CD4-positive, alpha-beta T cell treated with Interleukin-10 for 1 hour (primary cell): Measurements from ENCODE around the gene FAAP100.

ENCODE experiments used
- DNase-seq: peaks from one replicate; pipeline ENCODE4 v3.0.0-alpha.2; 2020

The FAAP100 gene

DNA sequence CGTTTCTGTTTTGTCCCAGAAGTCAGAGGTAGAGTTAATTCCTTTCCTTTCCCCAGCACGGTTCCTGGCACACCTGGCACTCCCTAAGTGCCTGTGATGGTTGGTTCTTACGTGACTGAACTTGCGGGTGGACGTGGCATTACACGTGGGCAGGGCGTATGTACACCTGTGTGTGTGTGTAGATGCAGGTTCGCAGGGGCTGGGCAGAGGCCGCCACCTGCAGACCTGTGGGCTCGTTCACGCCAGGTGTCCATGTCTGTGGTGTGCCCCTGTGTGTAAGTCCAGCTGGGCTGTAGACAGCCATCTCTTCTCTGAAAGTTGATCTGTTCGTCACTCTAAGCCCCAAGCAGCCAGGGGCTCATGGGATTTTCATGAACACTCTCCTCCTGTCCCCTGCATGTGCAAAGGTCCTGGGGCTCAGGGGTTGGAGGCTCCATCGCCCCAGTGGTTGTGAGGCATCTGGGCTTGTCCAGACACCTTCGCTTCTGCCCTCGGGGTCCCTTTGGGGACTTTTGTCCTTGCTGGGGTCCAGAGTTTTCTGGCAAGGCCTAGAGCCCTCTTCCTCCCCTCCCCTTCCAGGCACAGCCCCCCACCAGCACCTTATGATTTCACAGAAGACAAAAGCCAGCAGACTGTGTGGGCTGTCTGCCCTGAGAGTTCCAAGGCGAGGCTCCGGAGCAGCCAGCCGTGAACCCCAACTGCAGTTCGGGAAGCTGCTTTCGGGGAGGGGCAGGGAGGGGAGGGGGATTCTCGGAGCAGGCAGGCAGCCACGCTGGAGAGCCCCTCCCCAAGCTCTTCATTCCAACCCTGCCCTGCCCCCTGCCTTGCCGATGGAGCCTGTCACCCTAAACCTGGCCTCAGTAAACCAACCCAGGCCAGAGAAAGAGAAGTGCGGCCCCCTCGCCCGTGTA lies 29.4 kb downstream of the FAAP100 start:
- DNase-seq: no peak

DNA sequence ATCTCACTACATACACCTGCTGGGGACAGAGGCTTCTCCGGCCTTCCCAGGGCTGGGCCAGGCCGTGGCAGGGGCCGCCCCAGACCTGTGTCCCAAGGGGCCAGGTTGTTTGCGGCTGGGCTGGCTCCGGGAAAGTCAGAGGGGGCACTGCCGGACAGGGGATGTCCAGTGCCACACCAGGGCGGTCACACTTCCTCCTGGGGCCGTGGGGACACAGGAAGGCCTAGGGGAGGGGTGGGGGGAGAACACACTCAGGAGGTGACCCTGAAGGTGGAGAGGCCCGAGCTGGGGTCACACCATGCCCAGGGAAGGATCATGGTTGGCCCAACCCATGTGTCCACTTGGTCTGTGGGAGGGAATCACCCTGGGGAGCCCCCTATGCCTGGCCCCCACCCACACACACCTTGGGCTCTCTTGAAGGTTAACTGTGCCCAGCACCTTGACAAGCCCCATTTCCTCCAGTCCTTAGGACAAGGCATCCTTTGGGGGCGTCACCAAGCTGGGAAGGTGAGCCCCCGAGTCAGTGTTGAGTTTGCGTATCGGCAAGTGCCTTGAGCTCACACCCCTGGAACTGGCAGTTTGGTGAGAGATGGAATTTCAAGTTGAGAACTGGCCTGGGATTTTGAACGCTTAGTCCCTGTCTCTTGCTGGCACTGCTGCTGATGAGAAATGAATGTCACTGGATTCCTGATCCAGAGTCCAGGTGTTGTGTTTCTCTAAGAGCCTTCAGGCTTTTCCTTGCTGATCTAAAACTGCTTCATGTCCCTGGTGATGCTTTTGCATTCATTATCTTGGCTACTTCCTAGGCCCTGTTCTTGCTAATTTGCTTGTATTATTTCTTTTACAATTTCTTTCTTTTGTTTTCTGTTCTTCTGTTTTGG lies 31.9 kb downstream of the FAAP100 start:
- no peak for DNase-seq

DNA sequence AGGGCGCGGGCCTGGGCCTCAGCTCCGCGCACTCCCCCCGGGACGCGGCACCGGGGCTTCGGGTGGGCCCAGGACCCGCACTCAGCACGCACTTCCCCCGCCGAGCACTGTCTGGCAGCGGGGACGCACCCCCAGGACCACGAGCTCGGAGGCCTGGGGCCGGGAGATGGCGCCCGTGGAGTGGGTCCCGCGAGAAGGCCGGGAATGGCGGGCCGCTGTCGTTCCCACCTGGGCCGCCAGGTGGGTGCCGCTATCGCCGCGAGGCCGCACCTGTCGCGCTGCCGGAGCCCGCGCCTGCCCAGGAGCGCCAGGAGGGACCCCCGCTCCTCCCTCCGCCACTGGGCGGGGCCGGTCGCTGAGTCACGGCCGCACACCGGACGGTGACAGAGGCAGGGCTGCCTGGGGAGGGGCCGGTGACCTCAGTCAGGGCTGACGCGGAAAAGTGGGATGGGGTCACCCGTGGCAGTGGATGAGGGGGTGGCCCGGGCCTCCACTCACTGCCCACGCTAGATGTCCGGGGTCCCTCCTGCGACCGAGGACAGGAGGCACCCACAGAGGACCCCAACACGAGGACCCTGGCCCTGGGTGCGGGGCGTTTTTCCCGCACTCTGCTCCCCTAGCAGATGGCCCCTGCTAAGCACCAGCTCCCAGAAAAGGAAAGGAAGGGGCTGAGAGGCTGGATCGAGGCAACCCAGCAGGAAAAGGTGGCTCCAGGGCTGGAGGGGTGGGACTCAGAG lies 32.7 kb downstream of the FAAP100 start:
- peak; percentile 80 for DNase-seq

DNA sequence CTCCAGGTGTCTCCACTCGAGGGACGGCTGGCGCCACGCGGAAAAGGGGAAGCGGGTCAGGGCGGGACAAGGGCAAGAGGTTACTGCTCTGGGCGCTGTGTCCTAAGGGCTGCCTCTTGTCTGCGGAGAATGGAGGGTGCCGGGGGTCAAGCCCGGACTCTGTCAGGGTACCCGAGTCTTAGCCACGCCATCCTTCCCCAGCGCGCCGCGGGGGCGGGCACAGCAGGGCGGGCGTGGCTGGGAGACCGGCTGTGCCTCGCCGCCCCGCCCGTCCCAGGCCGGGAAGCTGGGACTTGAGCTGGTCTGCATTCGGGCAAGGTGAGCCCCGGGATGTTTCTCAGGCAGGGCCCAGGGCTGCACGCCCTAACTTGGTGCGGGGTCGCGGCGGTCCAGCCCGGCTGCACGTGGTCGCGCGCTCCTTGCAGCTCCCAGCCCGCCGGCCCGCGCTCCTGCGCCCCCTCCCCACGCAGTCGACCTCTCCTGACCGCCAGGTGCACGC lies 33.3 kb downstream of the FAAP100 start:
- DNase-seq: no peak

DNA sequence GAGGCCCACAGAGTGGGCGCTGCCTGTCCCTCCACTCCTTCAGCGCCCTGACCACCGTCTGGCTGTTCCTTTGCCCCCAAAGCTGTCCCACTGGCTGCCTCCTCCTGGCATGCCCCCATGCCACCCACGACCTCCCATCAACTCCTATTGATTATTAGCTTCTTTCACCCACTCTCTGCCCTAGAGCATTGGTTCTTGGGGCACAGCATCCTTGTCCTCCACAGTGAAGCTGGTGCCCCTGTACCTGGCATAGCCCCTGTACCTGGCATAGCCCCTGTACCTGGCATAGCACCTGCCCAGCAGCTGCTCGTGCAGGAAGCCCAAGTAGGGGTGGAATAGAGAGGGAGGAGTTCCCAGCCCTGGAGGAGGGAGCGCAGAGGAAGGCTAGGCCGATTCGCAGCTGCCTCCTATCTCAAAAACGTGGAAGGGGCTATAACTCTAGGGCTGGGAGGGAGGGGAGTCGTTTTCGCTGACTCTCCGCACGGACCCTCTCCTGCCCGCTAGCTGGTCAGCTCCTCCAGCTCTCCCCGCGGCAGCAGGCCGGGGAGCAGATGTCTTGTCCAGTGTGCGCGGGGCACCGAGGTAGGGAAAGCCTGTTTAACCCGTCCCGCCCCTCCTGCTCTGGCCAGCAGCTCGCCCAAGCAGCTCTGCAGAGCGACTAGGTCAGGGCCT lies 33.9 kb downstream of the FAAP100 start:
- DNase-seq: no peak

DNA sequence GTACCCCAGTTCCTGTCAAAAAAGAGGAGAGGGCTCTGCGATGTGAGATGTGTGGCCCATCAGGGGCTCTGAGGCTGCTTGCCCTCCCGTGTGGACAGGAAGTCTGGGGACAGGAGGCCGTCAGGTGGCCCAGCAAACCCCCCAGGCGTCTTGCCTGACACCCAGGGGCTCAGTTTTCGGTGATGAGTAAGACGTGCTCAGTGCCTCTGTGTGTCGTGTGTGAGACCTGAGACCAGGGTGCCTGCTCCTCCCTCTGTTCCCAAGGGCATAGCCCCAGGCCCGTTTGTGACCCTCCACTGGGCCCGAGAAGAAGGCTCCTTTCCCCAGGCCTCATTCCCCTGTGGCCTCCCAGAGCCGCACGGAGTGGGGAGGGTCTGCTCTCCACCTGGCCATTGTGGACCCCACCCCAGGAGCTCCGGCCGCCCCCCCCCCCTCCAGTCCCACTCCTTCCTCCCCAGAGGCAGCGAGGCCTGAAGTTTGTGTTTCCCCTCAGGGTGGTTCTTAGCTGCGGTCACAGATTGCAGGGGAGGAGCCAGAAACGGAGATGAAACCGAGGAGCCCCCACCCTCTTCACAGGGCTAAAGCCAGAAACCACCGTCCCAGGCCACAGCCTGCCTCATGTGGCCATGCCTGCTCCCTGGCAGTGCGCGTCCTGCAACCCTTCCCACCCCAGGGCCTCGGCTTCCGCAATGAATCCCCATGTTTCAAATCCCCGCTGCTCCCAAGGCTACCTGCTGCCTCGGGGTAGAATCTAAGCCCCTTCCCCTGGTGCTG lies 34.6 kb downstream of the FAAP100 start:
- no peak for DNase-seq

DNA sequence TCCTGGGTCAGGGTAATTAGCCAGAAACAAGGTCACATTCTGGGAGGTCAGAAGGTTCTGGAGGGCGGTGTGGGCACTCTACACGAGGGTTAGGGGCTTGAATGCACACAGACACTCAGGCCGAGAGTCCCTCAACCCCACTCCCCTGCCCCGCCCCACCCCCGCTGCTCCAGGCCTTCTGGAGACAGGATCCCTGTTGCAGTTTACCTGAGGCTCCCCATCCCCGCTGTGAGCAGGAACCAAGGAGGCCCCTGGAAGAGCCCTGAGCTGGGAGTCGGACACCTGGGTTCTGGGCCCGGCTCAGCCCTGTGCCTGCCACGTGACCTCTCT lies 35.2 kb downstream of the FAAP100 start:
- DNase-seq: no peak

DNA sequence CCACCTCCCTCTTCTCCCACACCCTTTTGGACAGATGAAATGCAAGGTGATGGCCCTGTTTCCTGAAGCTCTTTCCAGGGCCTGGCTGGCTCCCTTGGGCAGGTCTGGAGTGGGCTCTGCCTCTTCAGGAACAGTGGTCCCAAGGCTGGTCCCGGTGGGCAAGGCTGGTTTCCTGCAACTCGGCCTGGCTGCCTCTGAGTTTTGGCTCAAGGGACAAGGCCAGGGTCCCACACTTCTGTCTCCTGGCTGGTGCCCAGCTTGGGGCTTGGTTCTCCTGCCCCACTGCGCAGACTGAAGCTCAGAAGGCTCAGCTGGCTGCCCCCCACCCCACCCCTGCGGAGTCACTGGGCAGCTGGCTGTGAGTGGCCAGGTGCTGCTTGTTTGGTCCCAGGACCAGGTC lies 35.7 kb downstream of the FAAP100 start:
- DNase-seq: no peak

DNA sequence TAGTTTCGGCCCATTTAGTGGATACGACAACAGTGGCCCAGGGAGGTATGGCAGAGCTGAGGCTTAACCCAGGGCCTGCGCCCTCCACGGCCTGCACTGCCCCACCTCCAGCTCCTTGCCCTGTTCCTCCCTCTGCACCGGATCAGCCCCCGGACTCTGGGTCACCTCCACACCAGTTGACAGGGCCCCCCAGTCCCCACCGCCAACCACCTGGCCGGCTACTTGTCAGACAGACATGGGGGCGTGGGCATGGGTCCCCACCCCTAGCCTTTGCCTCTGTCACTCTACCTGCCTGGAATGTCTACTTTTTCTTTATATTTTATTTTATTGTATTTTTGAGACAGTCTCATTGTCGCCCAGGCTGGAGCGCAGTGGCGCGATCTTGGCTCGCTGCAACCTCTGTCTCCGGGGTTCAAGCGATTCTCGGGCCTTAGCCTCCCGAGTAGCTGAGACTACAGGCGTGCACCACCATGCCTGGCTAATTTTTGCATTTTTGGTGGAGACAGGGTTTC lies 36.6 kb downstream of the FAAP100 start:
- no peak for DNase-seq

DNA sequence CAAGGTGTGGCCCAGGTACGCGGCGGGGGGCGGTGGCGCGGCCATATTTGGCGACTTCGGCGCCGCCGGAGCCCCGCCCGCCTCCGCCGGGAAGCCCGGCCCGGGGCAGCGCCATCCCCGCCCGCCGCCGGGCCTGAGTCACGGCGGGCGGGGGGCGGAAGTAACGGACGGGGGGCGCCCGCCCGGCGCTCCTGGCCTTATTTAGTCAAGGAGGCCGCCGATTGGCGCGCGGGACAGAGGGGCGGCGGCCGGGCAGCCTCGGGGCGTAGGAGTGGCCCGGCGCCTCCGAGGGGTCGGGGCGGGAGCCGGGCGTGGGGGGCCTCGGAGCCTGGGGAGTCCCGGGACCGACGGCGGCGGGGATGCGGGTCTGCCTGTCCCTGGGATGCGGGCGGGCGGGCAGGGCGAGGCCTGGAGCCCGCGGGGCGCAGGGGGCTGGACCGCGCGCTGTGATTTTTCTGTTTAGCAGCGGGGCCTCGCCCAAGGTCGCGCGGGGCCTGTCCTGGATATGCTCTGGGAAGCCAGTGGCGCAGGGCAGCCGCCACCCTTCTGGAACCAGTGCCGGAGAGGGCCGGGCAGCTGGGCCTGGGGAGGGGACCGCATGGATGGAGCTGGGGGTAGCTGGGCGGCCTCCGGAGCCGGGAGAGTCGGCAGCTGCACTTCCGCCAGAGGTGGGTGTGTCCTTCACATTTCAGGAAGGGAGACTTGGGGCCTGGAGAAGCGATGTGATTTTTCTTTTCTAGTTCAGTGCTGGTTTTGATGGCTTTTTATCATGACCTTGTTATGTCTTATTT lies 37.2 kb downstream of the FAAP100 start:
- peak; percentile 78 for DNase-seq

DNA sequence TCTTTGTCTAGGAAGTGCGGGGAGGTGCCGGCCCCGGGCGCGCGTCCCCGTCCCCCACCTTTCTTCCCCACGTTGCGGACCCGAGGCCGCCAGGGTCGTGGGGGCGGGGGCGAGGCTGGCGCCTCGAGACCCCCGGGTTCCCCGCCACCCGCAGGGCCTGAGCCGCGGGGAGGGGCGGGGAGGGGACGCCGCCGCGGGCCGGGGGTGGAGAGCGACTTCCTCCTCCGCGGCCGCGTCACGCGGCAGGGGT lies 37.7 kb downstream of the FAAP100 start:
- DNase-seq: no peak

DNA sequence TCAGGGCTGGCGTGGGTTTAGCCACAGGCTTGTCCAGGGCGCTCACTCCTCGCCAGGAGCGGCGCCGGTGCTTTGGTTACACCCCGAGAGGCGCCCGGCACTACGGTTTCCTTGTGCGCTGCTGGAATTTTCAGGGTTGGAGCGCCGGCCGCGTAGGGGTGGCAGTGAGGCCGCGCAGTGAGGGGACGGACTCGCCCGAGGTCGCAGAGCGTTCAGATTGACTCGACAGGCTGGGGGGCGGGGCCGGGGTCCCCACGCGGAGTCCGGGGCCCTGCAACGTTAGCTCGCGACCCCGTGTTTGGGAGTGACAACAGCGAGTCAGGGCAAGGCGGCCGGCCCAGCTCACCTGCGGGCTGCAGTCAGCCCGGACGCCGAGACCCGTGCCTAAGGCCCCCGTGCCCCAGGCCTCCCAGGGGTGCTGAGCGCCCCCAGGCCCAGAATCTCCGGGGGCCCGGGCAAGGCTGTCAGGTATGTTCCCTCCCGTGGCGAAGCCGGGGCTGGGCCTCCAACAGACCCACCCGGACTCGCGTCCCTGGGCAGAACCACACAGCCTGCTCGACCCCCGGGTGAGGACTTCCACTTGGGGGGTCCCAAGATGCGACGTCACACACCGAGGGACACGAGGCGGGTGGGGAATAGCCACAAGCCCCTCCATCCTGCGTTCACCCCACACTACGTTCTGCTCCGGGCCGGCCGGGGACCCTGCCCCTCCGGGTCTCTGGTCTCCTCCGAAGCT lies 38.2 kb downstream of the FAAP100 start:
- peak; percentile 37 for DNase-seq

DNA sequence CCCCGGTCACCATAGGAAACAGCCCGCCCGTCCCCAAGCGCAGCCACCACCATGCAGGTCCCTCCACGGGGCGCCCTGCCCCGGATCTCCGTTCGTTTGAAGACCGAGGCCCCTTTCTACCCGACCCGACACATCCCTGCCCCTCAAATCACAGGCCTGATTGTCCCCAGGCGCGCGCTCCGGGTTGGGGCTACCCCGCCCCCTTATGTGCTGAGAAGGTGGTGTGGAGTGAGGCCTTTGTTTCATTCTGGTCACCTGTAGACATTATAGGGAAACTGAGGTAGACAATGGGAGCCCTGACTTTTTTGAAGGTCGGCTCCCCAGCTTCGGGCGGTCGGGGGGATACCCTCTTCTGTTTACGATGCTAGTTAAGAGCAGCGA lies 38.8 kb downstream of the FAAP100 start:
- DNase-seq: peak; percentile 58

DNA sequence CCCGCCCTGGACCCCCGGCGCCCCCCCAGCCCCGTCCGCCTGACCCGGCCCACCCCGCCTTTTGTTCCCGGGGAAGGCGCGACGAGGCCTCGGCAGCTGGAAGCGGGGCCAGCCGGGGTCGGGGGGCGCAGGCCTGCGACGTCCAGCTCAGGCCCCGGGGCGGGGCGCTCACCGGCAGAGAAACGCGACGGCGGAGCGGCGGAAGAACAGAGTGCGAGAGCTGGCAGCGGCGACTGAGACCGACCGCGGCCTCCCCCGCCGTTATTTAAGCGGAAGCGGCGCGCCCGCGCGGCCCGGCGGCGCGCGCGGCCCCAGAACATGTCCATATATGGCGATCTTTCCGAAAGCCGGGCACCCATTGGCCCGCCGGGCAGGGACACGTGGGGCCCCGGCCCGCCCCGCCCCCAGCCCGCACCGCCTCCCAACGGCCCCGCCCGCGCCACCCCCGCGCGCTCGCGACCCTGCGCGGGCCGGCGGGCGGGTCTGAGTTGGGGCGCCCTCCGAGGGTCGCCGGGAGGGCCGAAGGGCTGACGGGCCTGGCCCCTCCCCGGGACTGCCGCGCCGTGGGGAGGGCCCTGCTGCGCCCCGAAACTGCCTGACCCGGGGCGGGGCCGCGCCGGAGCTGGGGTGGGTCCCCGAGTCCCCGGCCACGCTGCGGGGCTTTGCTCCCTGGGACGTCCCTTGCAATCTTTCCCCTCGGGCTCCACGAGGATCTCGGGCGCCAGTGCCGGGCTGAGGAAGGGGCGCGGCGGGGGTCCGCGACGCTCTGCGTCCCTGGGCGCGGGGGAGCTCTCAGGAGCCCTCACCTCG lies 39.4 kb downstream of the FAAP100 start, which contains the start of gene ACTG1:
ACTG1 (minus strand) TSS at position 238 of the 810 bp plus-strand sequence. CDS start 445 bp downstream, outside the sequence.
- DNase-seq: peak; percentile 95

DNA sequence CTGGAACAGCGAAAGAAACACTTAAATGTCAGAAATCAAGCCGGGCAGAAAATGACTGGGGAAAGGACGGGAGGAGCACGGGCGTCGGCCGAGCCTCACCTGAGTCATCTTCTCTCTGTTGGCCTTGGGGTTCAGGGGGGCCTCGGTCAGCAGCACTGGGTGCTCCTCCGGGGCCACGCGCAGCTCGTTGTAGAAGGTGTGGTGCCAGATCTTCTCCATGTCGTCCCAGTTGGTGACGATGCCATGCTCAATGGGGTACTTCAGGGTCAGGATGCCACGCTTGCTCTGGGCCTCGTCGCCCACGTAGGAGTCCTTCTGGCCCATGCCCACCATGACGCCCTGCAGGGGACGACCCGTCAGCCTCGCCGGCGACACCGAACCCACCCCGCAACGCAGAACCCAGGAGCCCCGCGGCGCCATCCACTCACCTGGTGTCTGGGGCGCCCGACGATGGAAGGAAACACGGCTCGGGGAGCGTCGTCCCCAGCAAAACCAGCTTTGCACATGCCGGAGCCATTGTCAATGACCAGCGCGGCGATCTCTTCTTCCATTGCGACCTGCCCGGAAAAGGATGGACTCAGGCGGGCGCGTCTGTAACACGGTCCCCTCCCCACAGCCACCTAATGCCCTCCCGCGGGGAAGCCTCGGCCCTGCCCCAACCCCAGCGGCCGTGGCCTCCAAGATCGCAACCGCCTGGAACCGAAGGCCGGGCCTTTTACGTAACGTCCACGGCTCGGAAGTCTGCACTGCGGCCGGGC lies 40.2 kb downstream of the FAAP100 start:
- DNase-seq: no peak

DNA sequence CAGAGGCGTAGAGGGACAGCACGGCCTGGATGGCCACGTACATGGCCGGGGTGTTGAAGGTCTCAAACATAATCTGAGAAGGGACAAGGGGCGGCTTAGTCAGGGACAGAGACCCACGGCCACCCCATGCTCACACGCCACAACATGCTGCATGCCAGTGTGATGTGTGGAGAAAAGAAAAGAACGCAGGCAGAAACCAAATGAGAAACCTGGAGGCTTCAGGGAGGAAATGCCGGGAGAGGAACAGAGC lies 40.7 kb downstream of the FAAP100 start:
- no peak for DNase-seq

DNA sequence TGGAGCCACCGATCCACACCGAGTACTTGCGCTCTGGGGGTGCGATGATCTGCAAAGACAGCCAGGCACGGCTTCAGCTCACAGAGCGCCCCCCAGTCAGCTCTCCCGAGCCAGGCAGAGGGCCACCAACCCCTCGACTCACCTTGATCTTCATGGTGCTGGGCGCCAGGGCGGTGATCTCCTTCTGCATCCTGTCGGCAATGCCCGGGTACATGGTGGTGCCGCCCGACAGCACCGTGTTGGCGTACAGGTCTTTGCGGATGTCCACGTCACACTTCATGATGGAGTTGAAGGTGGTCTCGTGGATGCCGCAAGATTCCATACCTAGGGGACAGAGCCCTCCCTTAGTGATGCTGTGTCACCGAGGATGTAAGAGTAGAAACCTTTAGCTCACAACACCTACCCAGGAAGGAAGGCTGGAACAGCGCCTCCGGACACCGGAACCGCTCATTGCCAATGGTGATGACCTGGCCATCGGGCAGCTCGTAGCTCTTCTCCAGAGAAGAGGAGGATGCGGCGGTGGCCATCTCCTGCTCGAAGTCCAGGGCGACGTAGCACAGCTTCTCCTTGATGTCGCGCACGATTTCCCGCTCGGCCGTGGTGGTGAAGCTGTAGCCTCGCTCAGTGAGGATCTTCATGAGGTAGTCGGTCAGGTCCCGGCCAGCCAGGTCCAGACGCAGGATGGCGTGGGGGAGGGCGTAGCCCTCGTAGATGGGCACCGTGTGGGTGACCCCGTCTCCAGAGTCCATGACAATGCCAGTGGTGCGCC lies 41.2 kb downstream of the FAAP100 start:
- peak; percentile 51 for DNase-seq
